Activated T-helper 2 cell treated with anti-CD3 and anti-CD28 coated beads, Interferon-gamma antibody, Interleukin-2, Interleukin-4, amounts not matched to agents 10 μg/mL and 5 μg/mL and 100 μg/mL, durations not matched to agents 14 hours and 24 hours and 36 hours (primary cell): ENCODE data around the gene KPNA6. TPM values are rescaled to one million over a fixed set of nuclear protein-coding genes. Genes with fewer than 3 reads are reported as not detected.

Source experiments
- DNase-seq: peaks from one replicate; pipeline ENCODE4 v3.0.0; 2021; ENCODE audit warnings: low spot score
- H3K27ac Mint-ChIP-seq: one replicate; pipeline ENCODE4 v1.8.0; 2021; ENCODE audit warnings: mixed read lengths
- H3K27me3 Mint-ChIP-seq: one replicate; pipeline ENCODE4 v1.8.0; 2021; ENCODE audit warnings: low read depth, mixed read lengths
- H3K36me3 Mint-ChIP-seq: one replicate; pipeline ENCODE4 v1.8.0; 2021; ENCODE audit warnings: low read depth, mixed read lengths
- H3K4me1 Mint-ChIP-seq: one replicate; pipeline ENCODE4 v1.8.0; 2021; ENCODE audit warnings: low read depth, mixed read lengths
- H3K4me3 Mint-ChIP-seq: one replicate; pipeline ENCODE4 v1.8.0; 2021; ENCODE audit warnings: low read depth, mild to moderate bottlenecking, moderate library complexity, mixed read lengths
- H3K9me3 Mint-ChIP-seq: one replicate; pipeline ENCODE4 v1.8.0; 2021; ENCODE audit warnings: mixed read lengths
- intact Hi-C: fragments of 100-400 bp; cut with micrococcal nuclease; formaldehyde crosslinking; loops from one replicate; pipeline ENCODE4 v1.15.1; 2023
- total RNA-seq: library from RNA; stranded (reverse); gene quantifications from 2 replicates; pipeline ENCODE4 v1.2.3, GENCODE V29; 2022

The KPNA6 gene
- total RNA-seq, 1 donor from 2014 or later, result 81.2 TPM

GRCh38 chr1:32200226-32201010 is 92.6 kb downstream of the KPNA6 start, which contains the start of gene CCDC28B:
Gene CCDC28B (plus strand): TSS chr1:32200595. CDS start chr1:32201936, 1,341 bp downstream.
- Mint-ChIP-seq H3K9me3 (no peaks in the 10 kb centered on the region), H3K4me3 (peak within 1 kb of the TSS; percentile 80), H3K4me1 (peaks cover 57% of the 10 kb centered on the region), H3K27ac (peak within 1 kb of the TSS; percentile 93), H3K27me3 (no peaks in the 10 kb centered on the region), H3K36me3 (peaks cover 56% of the 10 kb centered on the region)
- peak; percentile 49 for DNase-seq
- intact Hi-C loops, result loop anchor here (1.0 to 10.0 kb wide), 4 partner anchors 20 to 614 kb away; partner anchors contain the start of genes BSDC1, LCK, S100PBP and YARS1

DNA sequence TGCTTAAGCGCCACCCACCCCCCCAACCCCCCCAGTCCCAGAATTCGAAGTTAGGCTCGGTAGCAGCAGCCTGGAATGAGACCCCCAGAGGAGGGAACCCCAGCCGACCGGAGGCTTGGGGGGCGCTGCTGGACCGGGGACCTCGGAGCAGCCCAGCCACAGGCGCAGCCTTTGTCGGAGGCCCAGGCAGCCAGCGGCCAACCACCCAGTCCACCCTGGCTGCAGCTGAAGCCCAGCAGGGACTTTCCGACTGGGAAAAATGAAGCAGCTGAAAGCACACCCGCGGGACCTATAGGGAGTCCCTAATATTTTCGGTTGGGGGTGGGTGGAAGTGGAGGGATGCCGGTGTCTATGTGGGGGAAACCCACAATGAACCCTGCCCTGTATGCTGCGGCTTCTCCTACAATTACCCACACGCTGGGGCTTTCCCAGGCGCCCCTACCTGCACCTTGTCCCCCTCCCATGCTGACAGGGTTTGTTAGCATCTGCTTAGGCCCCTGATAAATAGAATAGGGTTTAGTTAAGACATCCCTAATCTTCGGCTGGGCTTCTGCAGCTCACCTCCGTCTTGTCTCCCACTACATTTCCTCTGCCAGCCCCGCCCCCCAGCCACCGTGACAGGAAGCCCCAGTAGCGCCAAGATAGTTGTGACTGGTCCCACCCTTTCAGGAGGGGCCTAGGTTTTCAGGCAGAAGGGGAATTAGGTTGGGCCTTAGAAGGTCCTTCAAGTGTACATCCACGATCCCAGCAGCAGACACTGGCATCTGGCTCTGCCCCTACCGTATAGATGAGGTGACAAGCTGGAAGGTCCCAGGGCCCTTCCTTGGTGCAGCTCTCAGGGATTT is 93.4 kb downstream of the KPNA6 start:
- intact Hi-C loops, result loop anchor here (5.0 to 10.0 kb wide), 3 partner anchors 51 to 614 kb away; partner anchors contain the start of genes BSDC1, LCK, S100PBP and YARS1
- DNase-seq, result peak; percentile 76
- Mint-ChIP-seq H3K4me1 (peaks cover 53% of the 10 kb centered on the region), H3K27ac (peak overlapping the region; percentile 93), H3K36me3 (peaks cover 50% of the 10 kb centered on the region), H3K27me3 (no peaks in the 10 kb centered on the region), H3K9me3 (no peaks in the 10 kb centered on the region), H3K4me3 (peak overlapping the region; percentile 80)

GRCh38 chr1:32204943-32205361 is 97.1 kb downstream of the KPNA6 start:
- intact Hi-C loops, result loop anchor here (5.0 to 10.0 kb wide), 3 partner anchors 47 to 610 kb away; partner anchors contain the start of genes BSDC1, LCK, S100PBP and YARS1
- peak overlapping the region; percentile 87 for H3K4me3 Mint-ChIP-seq
- H3K9me3 Mint-ChIP-seq, result no peaks in the 10 kb centered on the region
- no peaks in the 10 kb centered on the region for H3K27me3 Mint-ChIP-seq
- peak overlapping the region; percentile 28 for H3K27ac Mint-ChIP-seq
- peaks cover 34% of the 10 kb centered on the region for H3K4me1 Mint-ChIP-seq
- H3K36me3 Mint-ChIP-seq, result peaks cover 37% of the 10 kb centered on the region
- no peak for DNase-seq

DNA sequence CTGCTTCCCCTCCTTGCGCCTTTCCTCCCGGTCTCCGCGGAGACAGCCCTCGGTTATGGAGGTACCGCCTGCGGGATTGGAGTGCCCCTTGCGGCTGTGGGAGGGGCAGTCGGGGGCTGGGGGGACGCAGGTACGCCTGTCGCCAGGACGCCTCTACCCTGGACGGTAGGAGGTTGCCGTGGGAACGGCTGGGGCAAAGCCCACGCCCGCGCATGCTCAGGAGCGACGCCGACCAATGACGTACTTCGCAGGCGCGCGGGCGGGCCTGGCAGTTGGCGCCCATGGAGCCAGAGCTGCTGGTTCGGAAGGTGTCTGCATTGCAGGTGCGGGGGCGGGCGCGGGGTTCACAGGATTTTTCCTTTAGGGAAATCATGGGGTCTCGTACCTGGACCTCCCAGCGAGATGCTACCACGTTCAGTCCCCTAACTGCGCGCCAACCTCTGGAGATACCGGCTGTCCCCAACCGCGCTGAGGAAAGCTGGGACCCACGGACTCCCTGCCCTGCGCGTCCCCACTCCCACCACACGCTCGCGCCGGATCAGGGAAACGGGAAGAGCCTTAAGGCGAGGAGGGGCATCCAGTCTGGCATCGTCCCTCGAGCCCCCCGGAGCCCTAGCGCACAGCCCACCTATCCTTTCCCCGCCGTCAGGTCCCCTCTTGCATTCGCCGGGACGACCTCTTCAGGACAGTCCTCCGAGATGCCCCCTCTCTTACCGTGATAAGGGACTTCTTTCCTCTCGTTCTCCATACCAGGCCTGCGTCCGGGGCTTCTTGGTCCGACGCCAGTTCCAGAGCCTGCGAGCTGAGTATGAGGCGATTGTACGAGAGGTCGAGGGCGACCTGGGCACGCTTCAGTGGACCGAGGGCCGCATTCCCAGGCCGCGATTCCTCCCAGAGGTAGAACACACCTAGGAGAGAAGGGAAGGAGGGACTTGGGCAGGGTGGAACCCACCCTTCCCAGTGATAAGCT is 97.8 kb downstream of the KPNA6 start, which contains the start of gene IQCC:
Gene IQCC, plus strand, starts transcription at position 271 of the 970 bp plus-strand sequence. Its CDS starts 11 bp downstream, at position 282.
- H3K9me3 Mint-ChIP-seq, result no peaks in the 10 kb centered on the region
- peaks cover 37% of the 10 kb centered on the region for H3K36me3 Mint-ChIP-seq
- H3K4me1 Mint-ChIP-seq, result peaks cover 28% of the 10 kb centered on the region
- DNase-seq, result peak; percentile 82
- intact Hi-C loops, result loop anchor here (10.0 kb wide), 1 partner anchor 609 kb away; the partner anchor contains the start of genes S100PBP and YARS1
- H3K27me3 Mint-ChIP-seq, result no peaks in the 10 kb centered on the region
- peak within 1 kb of the TSS; percentile 83 for H3K27ac Mint-ChIP-seq
- H3K4me3 Mint-ChIP-seq, result peak within 1 kb of the TSS; percentile 87

DNA sequence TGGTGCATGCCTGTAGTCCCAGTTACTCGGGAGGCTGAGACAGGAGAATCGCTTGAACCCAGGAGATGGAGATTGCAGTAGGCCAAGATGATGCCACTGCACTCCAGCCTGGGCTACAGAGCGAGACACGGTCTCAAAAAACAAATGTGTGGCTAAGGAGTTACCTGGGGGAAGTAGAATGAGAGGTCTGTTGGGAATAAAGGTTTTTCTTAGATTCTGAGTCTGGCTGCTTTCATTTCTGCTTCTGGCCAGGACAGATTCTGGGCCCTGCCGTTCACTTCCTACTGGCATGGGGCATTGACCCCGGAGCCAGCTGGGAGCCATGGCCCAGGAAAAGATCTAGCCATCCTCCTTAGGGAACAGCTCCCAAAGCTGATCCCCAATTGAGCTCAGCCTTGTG is 100.6 kb downstream of the KPNA6 start:
- H3K4me3 Mint-ChIP-seq, result no peak overlapping the region
- intact Hi-C loops, result loop anchor here (10.0 kb wide), 1 partner anchor 606 kb away; the partner anchor contains the start of genes S100PBP and YARS1
- H3K4me1 Mint-ChIP-seq, result peaks cover 16% of the 10 kb centered on the region
- H3K27ac Mint-ChIP-seq, result no peak overlapping the region
- DNase-seq, result no peak
- H3K27me3 Mint-ChIP-seq, result no peaks in the 10 kb centered on the region
- peaks cover 26% of the 10 kb centered on the region for H3K36me3 Mint-ChIP-seq
- H3K9me3 Mint-ChIP-seq, result no peaks in the 10 kb centered on the region

DNA sequence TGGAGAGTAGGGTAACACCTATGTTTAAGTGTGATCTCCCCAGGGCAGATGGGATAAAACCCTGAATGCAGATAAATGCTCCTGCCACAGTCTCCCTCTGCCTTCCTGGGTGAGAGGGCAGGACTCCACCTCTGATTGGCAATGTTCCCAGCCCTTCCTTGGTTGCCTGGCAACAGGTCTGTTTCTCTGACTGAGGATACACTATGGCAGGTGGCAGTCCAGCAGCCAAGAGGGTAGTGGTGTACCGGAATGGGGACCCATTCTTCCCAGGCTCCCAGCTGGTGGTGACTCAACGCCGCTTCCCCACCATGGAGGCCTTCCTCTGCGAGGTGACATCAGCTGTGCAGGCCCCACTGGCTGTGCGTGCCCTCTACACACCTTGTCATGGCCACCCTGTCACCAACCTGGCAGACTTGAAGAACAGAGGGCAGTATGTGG is 101.1 kb downstream of the KPNA6 start, which contains the start of gene DCDC2B:
Gene DCDC2B, plus strand, starts transcription at position 199 of the 438 bp plus-strand sequence. Its CDS starts 5 bp downstream, at position 204.
- no peak within 1 kb of the TSS for H3K27ac Mint-ChIP-seq
- H3K4me1 Mint-ChIP-seq, result peaks cover 15% of the 10 kb centered on the region
- H3K27me3 Mint-ChIP-seq, result no peaks in the 10 kb centered on the region
- H3K9me3 Mint-ChIP-seq, result no peaks in the 10 kb centered on the region
- no peak within 1 kb of the TSS for H3K4me3 Mint-ChIP-seq
- no peak for DNase-seq
- peaks cover 23% of the 10 kb centered on the region for H3K36me3 Mint-ChIP-seq
- intact Hi-C loops, result loop anchor here (10.0 kb wide), 1 partner anchor 606 kb away; the partner anchor contains the start of genes S100PBP and YARS1

- peak; percentile 53 for DNase-seq
- Mint-ChIP-seq H3K36me3 (peaks cover 24% of the 10 kb centered on the region), H3K27ac (peak overlapping the region; percentile 28), H3K27me3 (no peaks in the 10 kb centered on the region), H3K4me1 (peaks cover 13% of the 10 kb centered on the region), H3K9me3 (no peaks in the 10 kb centered on the region), H3K4me3 (no peak overlapping the region)
- intact Hi-C loops, result loop anchor here (2.0 to 10.0 kb wide), 2 partner anchors 119 to 199 kb away; partner anchors contain the start of gene MARCKSL1
Measured at GRCh38 chr1:32215629-32216480, 108.0 kb downstream of the KPNA6 start.

- intact Hi-C loops, result loop anchor here (10.0 kb wide), 1 partner anchor 118 kb away; the partner anchor contains the start of gene MARCKSL1
- no peak overlapping the region for H3K4me3 Mint-ChIP-seq
Measured at GRCh38 chr1:32216566-32216965, 108.7 kb downstream of the KPNA6 start.

DNA sequence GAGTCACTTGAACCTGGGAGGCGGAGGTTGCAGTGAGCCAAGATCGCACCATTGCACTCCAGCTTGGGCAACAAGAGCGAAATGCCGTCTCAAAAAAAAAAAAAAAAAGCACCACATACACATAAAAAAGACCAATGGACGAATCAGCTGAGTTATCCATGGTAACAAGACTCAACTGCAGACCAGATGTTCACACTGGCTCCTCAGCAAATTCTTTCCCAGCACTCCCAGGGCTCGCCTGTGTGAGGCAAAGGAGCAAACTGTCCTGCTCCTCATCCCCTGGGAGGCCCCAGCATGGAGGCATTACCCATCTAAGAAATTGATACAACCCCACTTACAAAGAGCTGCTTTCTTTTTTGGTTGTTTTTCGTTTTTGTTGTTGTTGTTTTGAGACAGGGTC is 111.2 kb downstream of the KPNA6 start:
- Mint-ChIP-seq H3K4me3 (no peak overlapping the region), H3K36me3 (peaks cover 39% of the 10 kb centered on the region), H3K9me3 (no peaks in the 10 kb centered on the region), H3K27me3 (no peaks in the 10 kb centered on the region), H3K27ac (no peak overlapping the region), H3K4me1 (peaks cover 29% of the 10 kb centered on the region)
- DNase-seq, result no peak
- intact Hi-C loops, result loop anchor here (10.0 kb wide), 1 partner anchor 116 kb away; the partner anchor contains the start of gene MARCKSL1

More at GRCh38 chr1:32216566-32216965, 108.7 kb downstream of the KPNA6 start:
- no peak for DNase-seq
- Mint-ChIP-seq H3K9me3 (no peaks in the 10 kb centered on the region), H3K36me3 (peaks cover 24% of the 10 kb centered on the region), H3K27ac (no peak overlapping the region), H3K4me1 (peaks cover 20% of the 10 kb centered on the region), H3K27me3 (no peaks in the 10 kb centered on the region)

DNA sequence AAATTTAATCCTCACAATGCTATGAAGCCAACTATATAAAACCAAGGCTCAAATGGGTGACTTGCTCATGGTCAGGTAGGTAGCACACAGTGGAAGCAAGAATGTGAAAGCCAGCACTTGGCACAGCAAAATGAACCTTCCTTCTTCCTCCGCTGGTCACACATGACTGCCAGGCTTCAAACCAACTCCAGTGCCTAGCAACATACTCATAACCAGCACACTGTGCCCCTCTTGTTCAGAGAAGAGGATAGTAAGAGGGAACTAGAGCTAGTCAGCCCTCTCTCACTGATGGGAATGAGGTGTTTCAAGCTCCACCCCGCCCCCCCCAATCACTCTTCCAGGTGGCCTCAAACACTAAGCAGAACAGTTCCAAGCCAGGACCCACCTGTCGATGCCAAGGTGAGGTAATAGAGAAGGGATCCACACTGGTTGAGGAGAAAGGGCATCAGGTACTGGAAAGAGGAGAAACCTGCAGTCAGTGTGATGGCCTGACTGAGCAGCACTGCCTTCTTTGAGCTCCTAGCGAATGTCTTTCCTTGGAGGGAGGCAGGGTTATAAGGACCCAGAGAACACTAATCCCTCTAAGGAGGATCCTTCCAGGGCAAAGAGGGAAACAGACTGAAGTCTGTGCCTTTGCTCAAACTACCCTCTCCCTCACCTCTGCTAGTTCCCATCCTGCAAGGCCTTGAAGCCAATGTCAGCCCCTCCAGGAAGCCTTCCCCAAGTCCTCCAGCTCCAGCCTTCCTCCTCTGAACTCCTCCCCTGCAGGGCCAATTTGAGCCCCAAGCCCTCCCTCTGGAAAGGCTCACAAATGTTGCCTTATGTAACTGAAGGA is 113.1 kb downstream of the KPNA6 start:
- Mint-ChIP-seq H3K4me3 (peak overlapping the region; percentile 94), H3K27ac (peak overlapping the region; percentile 95), H3K9me3 (no peaks in the 10 kb centered on the region), H3K36me3 (peaks cover 45% of the 10 kb centered on the region), H3K4me1 (peaks cover 33% of the 10 kb centered on the region), H3K27me3 (no peaks in the 10 kb centered on the region)
- DNase-seq, result no peak
- intact Hi-C loops, result no loop called here
